PC-3 (cell line): ENCODE data around the gene PADI6. TPM values are rescaled to one million over a fixed set of nuclear protein-coding genes. Genes with fewer than 3 reads are reported as not detected.

Experiments used
- ATAC-seq: fragments of 200-7000 bp; cut with Tn5 transposase; 2 replicates; pipeline ENCODE4 v1.9.1; 2020; ENCODE audit warnings: mild to moderate bottlenecking, moderate library complexity
- BruUV-seq: library from RNA; stranded (reverse); fragments of 400-500 nt; replicated peaks from 2 replicates; lab custom pipeline; 2021; lab: Mats Ljungman, UMichigan
- CTCF ChIA-PET: fragments of 300-600 bp; sonication (Branson Sonifier 250); formaldehyde crosslinking; loops from one replicate; lab custom pipeline; 2022; ENCODE audit warnings: antibody characterized with exemption; lab: Charles Lee
- POLR2A ChIA-PET: fragments of 300-600 bp; sonication (Branson Sonifier 250); formaldehyde crosslinking; loops from one replicate; lab custom pipeline; 2022; ENCODE audit warnings: antibody characterized with exemption; ENCODE audit not compliant: unreplicated experiment; lab: Charles Lee
- DNase-seq: peaks from one replicate; pipeline ENCODE4 v3.0.0-alpha.2; 2015
- H2AFZ ChIP-seq: fragments of 300-600 bp; sonication (generic); 2 replicates; pipeline ENCODE4 v1.6.0; 2016; ENCODE audit warnings: antibody characterized with exemption, low read length
- H3F3A ChIP-seq: fragments of 300-600 bp; sonication (generic); one replicate; pipeline ENCODE4 v1.6.0; 2017; ENCODE audit warnings: antibody characterized with exemption, low read length, control low read depth, mild to moderate bottlenecking; ENCODE audit not compliant: unreplicated experiment
- H3K27ac ChIP-seq: fragments of 300-600 bp; sonication (generic); 2 replicates; pipeline ENCODE4 v1.5.1; 2016; ENCODE audit warnings: mild to moderate bottlenecking, low read length
- H3K27me3 ChIP-seq: fragments of 300-600 bp; sonication (generic); 2 replicates; pipeline ENCODE4 v1.6.1; 2016; ENCODE audit warnings: low read length, mixed read lengths
- H3K36me3 ChIP-seq: fragments of 300-600 bp; sonication (generic); 2 replicates; pipeline ENCODE4 v1.6.1; 2016; ENCODE audit warnings: low read depth, mixed run types, low read length, mixed read lengths
- H3K4me1 ChIP-seq: fragments of 300-600 bp; sonication (generic); 2 replicates; pipeline ENCODE4 v1.5.1; 2016; ENCODE audit warnings: low read length; ENCODE audit not compliant: insufficient read depth
- H3K4me2 ChIP-seq: fragments of 300-600 bp; sonication (generic); 2 replicates; pipeline ENCODE4 v1.6.0; 2016; ENCODE audit warnings: low read length
- H3K4me3 ChIP-seq: fragments of 300-600 bp; sonication (generic); 2 replicates; pipeline ENCODE4 v1.5.1; 2016; ENCODE audit warnings: mild to moderate bottlenecking, low read length, mixed read lengths
- H3K79me2 ChIP-seq: fragments of 300-600 bp; sonication (generic); 2 replicates; pipeline ENCODE4 v1.6.1; 2017; ENCODE audit warnings: low read length, mixed read lengths
- H3K9ac ChIP-seq: fragments of 300-600 bp; sonication (generic); 2 replicates; pipeline ENCODE4 v1.6.0; 2016; ENCODE audit warnings: mild to moderate bottlenecking, low read length
- H3K9me2 ChIP-seq: fragments of 300-600 bp; sonication (generic); replicated peaks from 2 replicates; pipeline ENCODE4 v1.6.1; 2016; ENCODE audit warnings: mixed run types, low read length, mixed read lengths
- H3K9me3 ChIP-seq: fragments of 300-600 bp; sonication (generic); 2 replicates; pipeline ENCODE4 v1.6.1; 2016; ENCODE audit warnings: low read length, mixed read lengths
- H4K20me1 ChIP-seq: fragments of 300-600 bp; sonication (generic); 2 replicates; pipeline ENCODE4 v1.6.1; 2016; ENCODE audit warnings: low read length, mixed read lengths
- EZH2 ChIP-seq: fragments of 300-600 bp; sonication (generic); IDR thresholded peaks from one replicate; pipeline ENCODE4 v1.6.1; 2017; ENCODE audit warnings: antibody characterized with exemption, mild to moderate bottlenecking, low read length; ENCODE audit not compliant: unreplicated experiment
- EZH2phosphoT487 ChIP-seq: fragments of 300-600 bp; sonication (generic); IDR thresholded peaks from 2 replicates; pipeline ENCODE4 v1.6.1; 2018; ENCODE audit warnings: mild to moderate bottlenecking, antibody characterized with exemption, low read length, borderline replicate concordance
- intact Hi-C: fragments of 100-400 bp; cut with micrococcal nuclease; formaldehyde crosslinking; loops from 2 replicates; pipeline ENCODE4 v1.9.0; 2023
- total RNA-seq: library from RNA; depleted of rRNA; stranded (reverse); fragments of >200 nt; gene quantifications from 2 replicates; pipeline ENCODE4 v1.2.3, GENCODE V29; 2014
- TF ChIP-seq, protein P1 (sequence below): fragments of 300-600 bp; sonication (generic); conservative IDR thresholded peaks from 2 replicates; pipeline ENCODE4 v1.5.1; 2017; ENCODE audit warnings: antibody characterized with exemption, low read depth, mild to moderate bottlenecking, low read length

PADI6 gene
- total RNA-seq, 1 experiment from 2014 or later = not detected

GRCh38 chr1:17400725-17401341 is 28.8 kb downstream of the PADI6 start:
- H3K4me3 ChIP-seq = no peak overlapping the region
- no peaks in the 10 kb centered on the region for H3K79me2 ChIP-seq
- H3F3A ChIP-seq = no peaks in the 10 kb centered on the region
- no peak overlapping the region for H3K27ac ChIP-seq
- CTCF ChIA-PET = no interaction called here
- no peaks in the 10 kb centered on the region for H3K36me3 ChIP-seq
- TF ChIP-seq, protein P1, sequence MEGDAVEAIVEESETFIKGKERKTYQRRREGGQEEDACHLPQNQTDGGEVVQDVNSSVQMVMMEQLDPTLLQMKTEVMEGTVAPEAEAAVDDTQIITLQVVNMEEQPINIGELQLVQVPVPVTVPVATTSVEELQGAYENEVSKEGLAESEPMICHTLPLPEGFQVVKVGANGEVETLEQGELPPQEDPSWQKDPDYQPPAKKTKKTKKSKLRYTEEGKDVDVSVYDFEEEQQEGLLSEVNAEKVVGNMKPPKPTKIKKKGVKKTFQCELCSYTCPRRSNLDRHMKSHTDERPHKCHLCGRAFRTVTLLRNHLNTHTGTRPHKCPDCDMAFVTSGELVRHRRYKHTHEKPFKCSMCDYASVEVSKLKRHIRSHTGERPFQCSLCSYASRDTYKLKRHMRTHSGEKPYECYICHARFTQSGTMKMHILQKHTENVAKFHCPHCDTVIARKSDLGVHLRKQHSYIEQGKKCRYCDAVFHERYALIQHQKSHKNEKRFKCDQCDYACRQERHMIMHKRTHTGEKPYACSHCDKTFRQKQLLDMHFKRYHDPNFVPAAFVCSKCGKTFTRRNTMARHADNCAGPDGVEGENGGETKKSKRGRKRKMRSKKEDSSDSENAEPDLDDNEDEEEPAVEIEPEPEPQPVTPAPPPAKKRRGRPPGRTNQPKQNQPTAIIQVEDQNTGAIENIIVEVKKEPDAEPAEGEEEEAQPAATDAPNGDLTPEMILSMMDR = no peak
- TF ChIP-seq EZH2 = no peak
- TF ChIP-seq EZH2phosphoT487 = no peak
- no peaks in the 10 kb centered on the region for H3K9me3 ChIP-seq
- ATAC-seq (no peak), DNase-seq (no peak)
- no peak overlapping the region for H2AFZ ChIP-seq
- BruUV-seq = no TSS peak
- H3K9me2 ChIP-seq = no peaks in the 10 kb centered on the region
- no peaks in the 10 kb centered on the region for H3K27me3 ChIP-seq
- no peak overlapping the region for H3K9ac ChIP-seq
- no peak overlapping the region for H3K4me2 ChIP-seq
- POLR2A ChIA-PET = no interaction called here
- intact Hi-C loops = loop anchor here (10.0 kb wide), 1 partner anchor 276 kb away; no protein-coding TSS in a partner anchor
- no peaks in the 10 kb centered on the region for H4K20me1 ChIP-seq
- H3K4me1 ChIP-seq = peaks cover 11% of the 10 kb centered on the region

DNA sequence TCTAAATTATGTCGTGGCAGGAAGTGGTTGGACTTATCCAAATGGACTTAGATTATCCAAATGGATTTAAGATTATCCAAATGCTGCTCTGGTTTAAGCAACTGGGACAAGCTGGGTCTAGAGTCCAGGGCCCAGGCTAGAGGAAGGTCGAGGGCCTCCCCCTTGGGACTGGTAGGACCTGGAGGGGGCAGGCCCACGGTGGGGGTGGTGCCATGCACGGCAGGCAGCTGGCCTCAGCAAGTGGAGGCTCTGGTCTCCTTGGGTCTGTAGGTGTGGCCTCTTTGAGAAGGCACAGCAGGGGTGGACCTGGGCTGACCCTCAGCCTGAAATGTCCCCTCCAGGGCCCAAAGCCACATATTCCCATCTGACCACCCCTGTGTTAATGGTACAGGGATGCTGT is 29.8 kb downstream of the PADI6 start:
- Histone ChIP-seq H3K79me2 (no peaks in the 10 kb centered on the region), H3K4me3 (no peak overlapping the region), H3K27me3 (no peaks in the 10 kb centered on the region), H3K9me2 (no peaks in the 10 kb centered on the region), H3K4me2 (no peak overlapping the region), H2AFZ (no peak overlapping the region), H3K27ac (no peak overlapping the region), H4K20me1 (no peaks in the 10 kb centered on the region), H3K9me3 (no peaks in the 10 kb centered on the region), H3K9ac (no peak overlapping the region), H3F3A (no peaks in the 10 kb centered on the region), H3K36me3 (no peaks in the 10 kb centered on the region), H3K4me1 (peaks cover 11% of the 10 kb centered on the region)
- intact Hi-C loops = loop anchor here (10.0 kb wide), 1 partner anchor 277 kb away; no protein-coding TSS in a partner anchor
- POLR2A ChIA-PET = no interaction called here
- TF ChIP-seq, protein P1 = no peak
- no peak for TF ChIP-seq EZH2phosphoT487
- no peak for TF ChIP-seq EZH2
- CTCF ChIA-PET = no interaction called here
- ATAC-seq (no peak), DNase-seq (no peak)
- BruUV-seq = no TSS peak

GRCh38 chr1:17403081-17403480 is 31.1 kb downstream of the PADI6 start:
- H3K36me3 ChIP-seq = no peaks in the 10 kb centered on the region; the same call in 1 of the 2 replicates
- CTCF ChIA-PET = no interaction called here
- no peak overlapping the region for H3K4me3 ChIP-seq
- no peak for TF ChIP-seq EZH2
- no peak for TF ChIP-seq EZH2phosphoT487
- TF ChIP-seq, protein P1 = no peak
- no TSS peak for BruUV-seq
- intact Hi-C loops = loop anchor here (10.0 kb wide), 1 partner anchor 278 kb away; no protein-coding TSS in a partner anchor
- H3K9me3 ChIP-seq = no peaks in the 10 kb centered on the region
- no peaks in the 10 kb centered on the region for H3K9me2 ChIP-seq
- ATAC-seq = peak; percentile 60
- POLR2A ChIA-PET = interaction anchor here (0.6 kb wide), 1 partner anchor 41 kb away, joined by 4 read pairs; no protein-coding TSS in a partner anchor
- no peak overlapping the region for H2AFZ ChIP-seq
- H3K9ac ChIP-seq = no peak overlapping the region
- peaks cover 11% of the 10 kb centered on the region for H3K4me1 ChIP-seq
- no peaks in the 10 kb centered on the region for H4K20me1 ChIP-seq
- no peaks in the 10 kb centered on the region for H3K27me3 ChIP-seq
- no peaks in the 10 kb centered on the region for H3F3A ChIP-seq
- H3K79me2 ChIP-seq = no peaks in the 10 kb centered on the region
- DNase-seq = peak; percentile 72
- no peak overlapping the region for H3K27ac ChIP-seq
- no peak overlapping the region for H3K4me2 ChIP-seq
